HG03457 (cell line): Measurements from ENCODE around the gene BCL2L15.

ENCODE experiments used
- ATAC-seq: cut with Tn5 transposase; IDR thresholded peaks from one replicate; pipeline ENCODE4 v1.9.1; 2021; ENCODE audit warnings: moderate number of reproducible peaks; ENCODE audit not compliant: unreplicated experiment

Gene BCL2L15

DNA sequence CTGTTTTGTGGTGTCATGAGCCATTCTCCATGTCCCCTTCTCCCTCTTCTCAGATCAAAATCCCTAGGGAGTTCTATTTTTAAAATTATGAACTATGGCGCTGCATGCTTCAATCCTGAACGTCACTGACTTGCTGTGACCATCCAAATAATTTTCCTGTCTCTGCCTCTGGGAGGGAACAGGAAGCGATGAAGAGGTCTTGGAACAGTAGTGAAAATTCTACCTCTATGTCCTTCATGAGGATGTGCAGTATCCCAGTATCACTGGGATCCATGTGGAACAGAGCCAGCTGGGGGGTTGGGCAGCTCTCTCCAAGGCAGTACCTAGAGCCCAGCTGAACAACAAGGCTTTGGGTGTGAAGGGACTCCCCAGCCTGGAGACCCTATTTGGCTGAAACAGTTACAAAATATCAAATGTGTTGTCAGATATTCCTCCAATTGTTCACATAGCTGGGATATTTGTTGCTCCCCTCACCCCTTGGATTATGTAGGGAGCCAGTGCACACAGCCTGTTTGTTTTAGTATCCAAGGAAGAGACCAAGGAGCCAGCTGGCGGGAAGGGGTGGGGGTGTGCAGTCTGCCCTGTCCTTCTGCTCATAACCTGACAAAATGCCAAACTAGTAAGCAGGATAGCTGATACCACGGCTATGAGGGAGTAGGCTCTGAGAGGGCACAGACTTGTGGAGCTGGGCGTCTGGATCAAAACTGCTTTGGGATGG is 25.4 kb upstream of the BCL2L15 start:
- ATAC-seq = no peak

DNA sequence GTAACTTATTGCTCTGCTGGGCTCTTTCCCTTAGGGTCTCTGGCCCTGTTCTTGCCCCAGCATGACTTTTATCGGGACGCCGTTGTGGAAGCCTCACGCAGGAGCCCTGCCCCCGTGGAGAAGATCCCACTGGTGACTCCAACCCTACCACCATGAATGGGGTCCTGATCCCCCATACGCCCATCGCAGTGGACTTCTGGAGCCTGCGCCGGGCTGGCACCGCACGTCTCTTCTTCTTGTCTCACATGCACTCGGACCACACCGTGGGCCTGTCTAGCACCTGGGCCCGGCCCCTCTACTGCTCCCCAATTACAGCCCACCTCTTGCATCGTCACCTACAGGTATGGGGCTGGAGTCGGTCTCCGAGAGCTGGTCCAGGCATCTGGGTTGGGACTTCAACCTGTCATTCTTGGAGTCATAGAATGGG is 18.1 kb upstream of the BCL2L15 start:
- ATAC-seq = peak; percentile 2

DNA sequence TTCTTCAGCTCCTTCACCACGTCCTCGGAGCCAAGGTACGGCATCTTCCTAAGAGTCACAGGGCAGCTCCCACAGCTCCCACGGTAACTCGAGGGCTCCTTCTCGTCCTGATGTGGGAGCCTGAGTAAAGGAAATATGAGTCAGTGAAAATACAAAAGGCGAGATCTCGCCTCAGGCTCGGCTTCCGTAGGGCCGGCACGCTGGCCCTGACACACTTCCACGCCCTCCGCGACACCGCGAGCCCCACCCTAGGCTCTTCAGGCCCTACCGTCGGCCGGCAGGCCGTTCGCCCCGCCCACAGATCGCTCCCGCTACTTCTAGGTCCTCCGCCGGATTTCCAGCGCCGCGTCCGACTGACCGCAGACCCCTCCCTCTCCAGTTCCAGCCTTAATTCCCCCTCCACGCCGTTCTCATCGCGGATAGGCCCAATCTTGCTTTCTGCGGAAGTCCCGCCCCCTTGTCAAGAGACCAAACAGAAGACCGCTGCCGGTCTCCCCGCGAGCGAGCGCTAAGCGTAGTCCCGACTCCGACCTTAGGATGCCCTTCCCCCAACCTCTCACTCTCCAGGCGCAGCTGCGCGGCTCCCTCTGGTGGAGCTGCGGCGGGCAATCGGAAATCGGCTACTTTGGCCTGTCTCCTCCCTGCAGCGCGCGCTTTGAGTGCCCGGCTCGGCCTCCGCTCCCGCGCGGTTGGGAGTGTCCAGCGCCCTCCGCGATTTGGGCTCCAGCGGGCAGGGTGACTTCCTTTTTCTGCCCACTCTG is 17.5 kb upstream of the BCL2L15 start, which contains the start of the genes AP4B1 and DCLRE1B:
TSS of gene AP4B1 (minus strand) at position 126 of the 761 bp plus-strand sequence. CDS start at position 44, 82 bp downstream.
TSS of gene DCLRE1B (plus strand) at position 653 of the 761 bp plus-strand sequence. CDS start 261 bp downstream, outside the sequence.
- peak; percentile 83 for ATAC-seq

DNA sequence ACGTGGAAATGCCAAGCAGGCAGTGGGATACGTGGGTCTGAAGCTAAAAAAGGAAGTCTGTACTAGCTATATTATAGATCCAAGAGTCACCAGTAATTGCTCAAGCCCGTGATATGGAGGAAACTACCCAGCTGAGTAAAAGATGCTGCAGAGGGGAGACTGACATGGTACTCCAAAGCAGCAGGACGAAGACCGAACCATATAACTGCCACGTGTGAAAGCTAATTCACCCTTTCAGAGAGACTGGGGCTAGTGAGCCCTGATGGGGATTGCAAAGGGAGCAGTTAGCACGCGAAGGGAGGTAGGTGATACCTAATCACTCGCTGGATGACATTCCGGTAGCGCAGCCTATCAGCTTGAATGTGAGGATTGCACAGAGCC is 16.9 kb upstream of the BCL2L15 start:
- ATAC-seq = peak; percentile 15

DNA sequence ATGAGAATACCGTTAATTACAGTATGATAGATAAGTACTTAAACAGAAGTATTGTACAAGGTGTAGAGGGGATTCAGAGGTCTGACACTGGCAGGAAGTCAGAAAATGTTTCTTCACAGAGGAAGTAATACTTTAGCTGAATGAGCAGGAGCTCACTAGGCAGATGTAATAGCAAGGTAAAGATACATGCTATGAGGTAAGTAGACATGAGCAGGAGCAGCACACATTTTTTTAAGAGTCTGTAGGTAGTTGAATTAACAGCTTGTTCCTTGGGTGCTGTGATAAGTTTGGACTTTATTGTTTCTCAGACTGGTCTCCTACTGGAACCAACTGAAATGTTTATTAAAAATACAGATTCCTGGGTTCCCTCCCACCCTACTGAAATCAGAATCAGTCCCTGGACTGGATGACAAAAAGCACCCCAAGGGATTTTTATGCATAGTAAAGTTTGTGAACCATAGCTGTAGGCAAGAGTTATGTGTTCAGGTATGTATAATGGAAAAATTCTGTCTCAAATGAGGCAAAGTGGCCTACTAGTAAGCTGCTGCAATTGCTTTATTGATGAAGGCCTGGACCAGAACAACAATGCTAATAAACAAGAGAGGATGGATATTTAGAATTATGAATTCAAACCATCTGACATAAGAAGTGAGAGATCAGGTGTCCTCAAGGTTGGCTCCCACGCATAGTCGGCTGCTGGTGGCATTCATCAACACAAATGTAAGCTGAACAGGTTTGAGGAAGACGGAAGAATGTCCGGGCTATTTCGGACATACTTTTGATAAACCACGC is 16.3 kb upstream of the BCL2L15 start:
- ATAC-seq = no peak

DNA sequence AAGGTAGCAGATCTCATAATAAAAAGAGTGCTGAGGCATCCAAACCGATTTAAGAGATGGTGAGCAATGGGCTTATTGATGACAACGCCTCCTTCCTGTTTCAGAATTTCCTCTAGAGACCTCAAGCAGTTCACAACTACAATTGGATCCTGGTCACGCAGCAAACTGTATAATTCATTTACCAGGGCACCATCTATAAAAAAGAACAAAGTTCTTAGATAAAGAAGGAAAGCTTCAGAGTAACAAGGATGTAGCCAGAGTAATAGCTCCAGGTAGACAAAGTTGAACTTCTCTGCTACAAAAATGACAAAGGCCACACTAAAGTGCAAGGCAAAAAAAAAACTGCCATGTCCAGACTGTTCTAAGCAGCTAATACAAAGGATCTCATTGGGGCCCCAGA is 13.8 kb upstream of the BCL2L15 start:
- no peak for ATAC-seq

DNA sequence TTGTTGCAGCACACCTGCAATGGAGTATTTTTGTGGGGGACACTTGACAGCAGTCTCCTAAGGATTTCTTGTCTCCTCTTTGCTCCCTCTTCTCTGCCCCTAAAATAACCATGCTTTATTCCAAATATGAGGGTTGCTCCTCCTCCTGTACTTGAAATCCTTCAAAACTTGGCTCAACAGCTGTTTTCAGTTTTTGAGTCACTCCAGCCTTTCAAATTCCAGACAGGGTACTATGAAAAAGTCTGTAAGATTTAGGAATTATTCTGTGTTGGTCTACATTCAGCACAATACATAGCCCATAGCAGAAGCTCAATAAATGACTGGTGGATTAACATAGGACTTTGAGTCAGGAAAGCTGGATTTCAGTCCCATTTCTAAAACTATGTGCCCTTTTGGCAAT is 11.7 kb upstream of the BCL2L15 start:
- ATAC-seq = no peak

DNA sequence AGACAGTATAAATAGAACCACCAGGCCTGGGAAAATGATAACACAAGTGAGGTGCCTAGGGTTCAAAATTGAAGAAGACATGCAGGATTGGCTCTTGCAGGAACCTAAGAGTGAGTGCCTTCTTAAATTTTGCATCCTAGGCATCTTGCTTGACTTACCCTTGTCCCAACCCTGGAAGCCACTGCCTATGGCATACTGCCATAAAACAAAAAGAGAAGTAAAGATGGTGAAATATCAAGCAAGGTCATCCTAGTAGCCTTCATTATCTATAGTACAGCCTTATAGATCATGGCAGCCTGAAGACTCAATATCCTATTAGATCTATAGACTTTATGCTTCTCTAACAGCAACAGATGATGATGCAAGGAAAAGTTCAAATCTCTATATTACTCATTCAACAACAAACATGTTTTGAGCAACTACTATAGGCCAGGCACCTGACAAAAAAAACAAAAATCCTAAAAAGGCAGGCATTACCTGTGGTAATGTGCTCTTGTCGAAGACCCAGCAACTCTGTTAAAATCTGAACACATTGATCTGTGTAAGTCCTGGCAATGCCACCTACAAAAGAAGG is 10.9 kb upstream of the BCL2L15 start:
- ATAC-seq = no peak

DNA sequence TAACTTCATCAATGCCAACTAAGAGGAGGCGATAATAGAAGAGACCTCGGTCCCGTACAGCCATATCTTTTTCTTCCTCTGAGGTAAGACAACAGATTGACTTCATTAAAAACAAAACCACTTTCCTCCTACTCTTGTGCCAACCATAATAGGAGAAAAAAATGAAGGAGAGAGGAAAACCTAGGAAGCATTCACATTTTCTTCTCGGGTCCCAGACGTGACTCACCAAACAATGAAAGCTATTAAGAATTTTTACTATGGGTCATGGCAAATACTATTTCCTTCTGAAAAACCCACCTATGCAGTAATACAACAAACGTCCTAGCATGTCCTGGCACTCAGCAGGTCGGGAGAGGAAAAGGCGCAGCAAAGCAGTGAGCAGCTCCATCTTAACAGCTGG is 8.6 kb upstream of the BCL2L15 start:
- ATAC-seq = no peak

DNA sequence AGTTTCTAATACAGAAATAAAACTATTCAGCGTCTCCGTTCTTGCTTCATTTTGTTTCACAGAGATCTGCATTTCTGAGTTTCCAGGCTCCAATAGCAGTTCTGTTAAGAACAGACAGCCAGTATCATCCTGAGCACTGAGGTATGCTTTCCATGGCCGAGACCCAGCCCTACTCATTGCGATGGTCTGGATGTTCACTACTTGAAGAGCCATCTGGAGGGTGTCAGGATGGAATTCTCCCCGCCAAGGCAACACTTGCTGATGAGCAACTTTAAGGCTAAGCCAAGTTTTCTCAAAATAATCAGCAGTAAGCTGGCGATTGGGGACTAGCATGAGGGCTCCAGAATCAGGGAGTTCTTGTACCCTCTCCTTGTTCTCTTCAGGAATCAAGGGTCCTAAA is 7.7 kb upstream of the BCL2L15 start:
- ATAC-seq = no peak

DNA sequence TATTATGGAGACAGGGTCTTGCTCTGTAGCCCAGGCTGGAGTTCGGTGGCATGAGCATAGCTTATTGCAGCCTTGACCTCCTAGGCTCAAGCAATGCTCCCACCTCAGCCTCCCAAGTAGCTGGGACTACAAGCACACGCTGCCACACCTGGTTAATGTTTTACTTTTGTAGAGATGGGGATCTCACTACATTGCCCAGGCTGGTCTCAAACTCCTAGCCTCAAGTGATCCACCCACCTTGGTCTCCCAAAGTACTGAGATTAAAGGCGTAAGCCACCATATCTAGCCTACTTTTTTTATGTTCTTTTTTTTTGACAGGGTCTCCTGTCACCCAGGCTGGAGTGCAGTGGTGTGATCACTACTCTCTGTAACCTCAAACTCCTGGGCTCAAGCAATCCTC is 5.9 kb upstream of the BCL2L15 start:
- ATAC-seq = no peak

DNA sequence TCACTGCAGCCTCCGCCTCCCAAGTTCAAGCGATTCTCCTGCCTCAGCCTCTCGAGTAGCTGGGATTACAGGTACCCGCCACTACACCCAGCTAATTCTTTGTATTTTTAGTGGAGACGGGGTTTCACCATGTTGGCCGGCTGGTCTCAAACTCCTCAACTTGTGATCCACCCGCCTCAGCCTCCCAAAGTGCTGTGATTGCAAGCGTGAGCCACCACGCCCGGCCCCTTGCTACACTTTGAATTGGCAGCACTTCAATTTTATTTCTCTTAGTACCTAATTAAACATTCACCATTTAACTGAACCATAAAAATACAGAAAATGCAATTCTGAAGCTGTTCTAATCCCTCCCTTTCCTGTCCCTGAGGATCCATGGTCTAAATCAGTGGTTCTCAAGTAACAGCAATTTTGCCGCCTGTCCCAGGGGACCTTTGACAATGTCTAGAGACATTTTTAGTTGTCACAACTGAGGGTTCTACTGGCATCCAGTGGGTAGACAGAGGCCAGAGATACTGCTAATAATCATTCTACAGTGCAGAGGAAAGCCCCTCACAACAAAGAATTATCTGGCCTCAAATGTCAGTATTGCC is 4.3 kb upstream of the BCL2L15 start:
- ATAC-seq = no peak

DNA sequence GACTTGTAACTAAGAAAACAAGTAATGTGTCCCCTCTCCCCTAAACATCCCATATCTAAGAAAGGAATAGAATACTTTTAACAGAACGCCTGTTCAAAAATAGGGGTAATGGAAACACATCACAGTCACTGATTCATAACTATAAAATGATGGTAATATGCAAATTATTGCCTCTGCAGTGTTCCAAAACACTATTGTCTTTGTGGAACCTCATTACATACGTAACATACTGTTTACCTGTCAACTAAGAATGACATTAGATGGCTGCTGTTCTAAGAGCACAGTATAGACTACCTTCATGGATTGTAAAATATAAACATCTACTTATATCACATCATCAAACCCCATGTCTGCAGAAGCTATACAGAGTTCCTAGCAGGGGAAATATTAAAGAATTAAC is 3.4 kb upstream of the BCL2L15 start:
- ATAC-seq = no peak

DNA sequence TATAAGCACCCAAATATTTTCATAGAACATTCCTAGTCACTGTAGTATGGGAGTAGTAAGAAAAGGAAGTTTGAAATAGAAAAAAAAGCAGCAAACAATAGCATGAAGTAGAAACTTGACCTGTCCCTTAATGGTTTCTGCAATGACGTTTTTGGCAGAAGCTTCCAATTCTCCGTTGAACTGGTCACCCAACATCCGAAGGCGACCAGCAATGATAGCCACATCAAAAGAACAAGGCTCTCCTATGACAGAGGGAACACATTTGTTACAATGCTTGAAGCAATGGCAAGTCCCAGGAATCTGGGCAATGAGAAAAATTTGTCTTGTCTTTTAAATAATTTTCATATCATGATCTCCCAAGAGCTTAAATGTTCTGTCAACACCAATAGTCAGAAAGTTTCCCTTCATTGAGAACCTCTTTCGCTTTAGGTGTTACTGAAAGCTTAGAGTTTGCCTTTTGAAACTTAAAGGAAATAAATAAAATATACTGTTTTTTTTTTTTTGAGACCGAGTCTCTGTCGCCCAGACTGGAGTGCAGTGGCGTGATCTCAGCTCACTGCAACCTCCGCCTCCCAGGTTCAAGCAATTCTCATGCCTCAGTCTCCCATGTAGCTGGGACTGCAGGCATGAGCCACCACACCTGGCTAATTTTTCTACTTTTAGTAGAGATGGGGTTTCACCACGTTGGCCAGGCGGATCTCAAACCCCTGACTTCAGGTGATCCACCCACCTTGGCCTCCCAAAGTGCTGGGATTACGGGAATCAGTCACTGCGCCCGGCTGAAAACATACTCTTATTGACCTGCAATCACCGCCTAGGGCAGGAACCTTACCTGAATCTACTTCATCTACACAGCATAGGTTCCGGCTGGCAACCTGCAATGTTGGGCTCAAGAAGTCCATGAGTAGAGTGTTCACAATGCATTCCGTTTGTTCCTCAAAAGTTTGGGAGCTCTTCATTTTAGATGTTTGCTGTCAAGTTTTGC is 672 bp downstream of the BCL2L15 start:
- ATAC-seq = no peak

DNA sequence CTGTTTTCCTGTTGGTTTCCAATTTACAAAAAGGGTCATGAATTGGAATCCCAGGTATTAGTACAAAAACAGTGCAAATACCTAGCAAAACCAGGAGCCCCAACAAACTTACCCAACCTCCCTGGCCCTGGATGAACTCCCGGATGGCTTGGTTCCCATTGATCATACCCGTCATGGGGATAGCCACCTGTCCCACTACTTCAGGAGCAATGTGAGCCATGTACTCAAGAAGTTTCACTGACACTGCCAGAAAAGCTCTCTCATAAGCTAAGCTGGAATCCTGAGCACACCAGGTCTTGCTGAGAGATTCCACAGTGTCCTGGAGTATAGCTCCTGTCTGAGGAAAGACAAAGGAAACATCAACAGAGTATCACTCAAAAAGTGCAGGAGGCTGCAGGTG is 5.7 kb downstream of the BCL2L15 start:
- ATAC-seq = no peak

DNA sequence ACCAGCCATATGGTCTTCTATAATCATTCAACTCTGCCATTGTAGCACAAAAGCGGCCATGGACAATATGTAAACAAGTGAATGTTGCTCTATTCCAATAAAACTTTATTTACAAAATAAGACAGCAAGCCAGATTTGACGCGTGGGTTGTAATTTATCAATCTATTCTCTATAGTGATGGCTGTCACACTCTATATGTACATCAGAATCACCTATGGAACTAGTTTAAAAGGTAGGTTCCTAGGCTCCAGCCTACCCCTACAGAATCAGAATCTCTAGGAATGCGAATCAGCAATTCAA is 7.7 kb downstream of the BCL2L15 start:
- ATAC-seq = no peak

DNA sequence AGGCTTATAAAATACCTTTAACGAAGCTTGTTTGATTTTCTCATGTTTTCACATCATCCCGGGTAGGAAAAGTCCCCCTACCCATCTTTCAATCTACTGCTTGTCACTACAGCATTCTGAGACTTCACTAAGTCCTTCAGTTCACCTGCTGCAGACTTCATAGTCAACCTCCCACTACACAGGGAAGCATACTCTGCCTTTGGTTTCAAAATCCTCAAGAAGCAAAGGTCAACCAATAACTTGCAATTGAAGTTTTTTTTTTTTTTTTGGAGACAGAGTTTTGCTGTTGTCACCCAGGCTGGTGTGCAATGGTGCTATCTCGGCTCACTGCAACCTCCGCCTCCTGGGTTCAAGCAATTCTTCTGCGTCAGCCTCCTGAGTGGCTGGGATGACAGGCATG is 11.2 kb downstream of the BCL2L15 start:
- no peak for ATAC-seq

DNA sequence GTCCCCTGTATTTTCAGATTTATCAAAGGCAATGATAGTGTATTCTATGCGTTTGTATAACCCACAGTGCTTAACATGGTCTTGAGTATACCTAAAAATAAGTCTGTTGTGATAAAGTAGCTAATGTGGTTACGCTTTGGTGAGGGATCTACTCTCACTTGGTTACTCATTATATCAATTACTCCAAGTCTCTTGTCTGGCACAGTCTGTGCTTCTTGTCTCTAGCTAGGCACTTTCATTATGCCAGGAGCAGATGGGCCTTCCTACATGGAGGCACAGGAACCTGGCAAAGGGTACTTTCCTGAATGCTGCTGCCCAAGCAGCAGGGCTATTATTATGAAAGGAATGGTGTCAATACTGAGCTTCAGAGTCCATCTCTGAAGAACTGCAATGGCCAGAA is 11.7 kb downstream of the BCL2L15 start:
- peak; percentile 38 for ATAC-seq

DNA sequence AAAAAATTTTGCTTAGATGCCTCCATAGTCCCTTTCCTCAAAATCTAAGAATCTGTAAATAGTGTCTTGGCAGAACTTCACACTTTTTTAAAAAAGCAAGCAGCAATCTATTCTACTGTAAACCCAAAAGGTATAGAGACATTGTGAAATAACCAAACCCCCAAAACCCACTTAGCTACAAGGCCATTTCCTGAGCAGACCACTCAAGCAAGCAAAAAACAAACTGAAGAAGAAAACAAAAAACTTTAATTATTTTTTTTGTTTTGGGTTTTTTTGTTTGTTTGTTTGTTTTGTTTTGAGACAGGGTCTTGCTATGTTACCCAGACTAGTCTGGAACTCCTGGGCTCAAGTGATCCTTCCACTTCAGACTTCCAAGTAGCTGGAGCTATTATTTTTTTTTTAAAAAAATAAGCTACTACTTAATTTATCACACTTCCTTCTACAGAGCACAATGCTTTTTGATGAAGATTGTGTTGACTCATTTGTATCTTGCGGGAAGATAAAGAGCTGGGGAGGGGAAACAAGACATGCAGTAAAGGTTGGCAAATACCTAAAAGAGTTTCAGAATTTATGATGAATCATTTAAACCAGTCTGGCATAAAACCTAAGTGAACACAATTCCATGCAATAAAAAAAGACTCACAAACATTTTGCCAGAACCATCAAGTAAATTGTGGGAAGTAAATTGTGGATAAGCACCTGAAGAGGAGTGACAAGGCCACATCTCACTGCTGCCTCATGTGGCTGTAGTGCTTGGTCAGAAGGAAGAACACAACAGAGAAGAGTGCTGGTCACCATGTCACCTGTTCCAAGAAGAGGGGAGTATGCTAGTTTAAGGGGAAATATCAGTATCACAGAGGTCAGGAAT is 13.1 kb downstream of the BCL2L15 start:
- no peak for ATAC-seq
